Neutrophil (primary cell): ENCODE results near the gene KRTAP1-3.
"Not testable (repeated sequence)": the region's sequence is repeated elsewhere in the genome, so short reads cannot be mapped to it uniquely, and the experiment has no call there.

Experiments used
- H3K27ac ChIP-seq: fragments of 200-600 bp; sonication (generic); 2 replicates; pipeline ENCODE4 v1.5.1; 2016; ENCODE audit warnings: mild to moderate bottlenecking, moderate library complexity
- H3K27me3 ChIP-seq: fragments of 200-600 bp; sonication (generic); 2 replicates; pipeline ENCODE4 v1.6.0; 2016; ENCODE audit warnings: mild to moderate bottlenecking
- H3K36me3 ChIP-seq: fragments of 200-600 bp; sonication (generic); 2 replicates; pipeline ENCODE4 v1.5.1; 2017
- H3K4me1 ChIP-seq, 2 experiments: fragments of 200-600 bp in 1 of 2; sonication (generic) in 1 of 2; 1 replicate in 1 of 2; 2 replicates in 1 of 2; pipeline versions ENCODE4 v1.5.1 to v1.6.1; 2013 to 2016; ENCODE audit warnings: low read depth in 1 of 2, low read length in 1 of 2, mild to moderate bottlenecking in 1 of 2, moderate library complexity in 1 of 2; ENCODE audit not compliant: control insufficient read depth in 1 of 2, insufficient read depth in 1 of 2
- H3K4me3 ChIP-seq, 2 experiments: fragments of 200-600 bp in 1 of 2; sonication (generic) in 1 of 2; 1 replicate in 1 of 2; 2 replicates in 1 of 2; pipeline ENCODE4 v1.5.1; 2013 to 2016; ENCODE audit warnings: low read depth in 1 of 2, low read length in 1 of 2, mild to moderate bottlenecking in 1 of 2, moderate library complexity in 1 of 2
- H3K9me3 ChIP-seq: fragments of 200-600 bp; sonication (generic); 2 replicates; pipeline ENCODE4 v1.5.1; 2016
- TF ChIP-seq, protein P1 (sequence below): fragments of 200-600 bp; sonication (generic); IDR thresholded peaks from 2 replicates; pipeline ENCODE4 v1.5.1; 2016; ENCODE audit warnings: antibody characterized with exemption

Gene KRTAP1-3

DNA sequence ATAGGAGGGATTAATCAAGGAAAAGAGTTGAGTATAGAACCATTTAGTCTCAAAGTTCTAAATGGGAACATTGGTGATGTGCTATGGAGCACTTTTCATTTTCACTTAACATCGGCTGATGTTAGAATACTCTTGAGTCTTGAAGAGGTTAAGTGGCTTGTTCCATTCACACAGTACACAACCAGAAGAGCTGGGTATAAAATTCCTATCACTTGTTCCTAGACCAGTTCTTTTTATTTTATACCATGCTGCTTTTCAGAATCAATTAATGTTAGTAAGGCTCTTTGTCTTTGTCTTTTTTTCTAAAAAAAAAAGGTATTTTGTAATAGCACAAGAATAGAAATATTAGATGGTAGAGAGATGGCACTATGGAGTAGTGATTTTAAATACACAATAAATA, 8.3 kb upstream of the KRTAP1-3 start:
- TF ChIP-seq, protein P1, sequence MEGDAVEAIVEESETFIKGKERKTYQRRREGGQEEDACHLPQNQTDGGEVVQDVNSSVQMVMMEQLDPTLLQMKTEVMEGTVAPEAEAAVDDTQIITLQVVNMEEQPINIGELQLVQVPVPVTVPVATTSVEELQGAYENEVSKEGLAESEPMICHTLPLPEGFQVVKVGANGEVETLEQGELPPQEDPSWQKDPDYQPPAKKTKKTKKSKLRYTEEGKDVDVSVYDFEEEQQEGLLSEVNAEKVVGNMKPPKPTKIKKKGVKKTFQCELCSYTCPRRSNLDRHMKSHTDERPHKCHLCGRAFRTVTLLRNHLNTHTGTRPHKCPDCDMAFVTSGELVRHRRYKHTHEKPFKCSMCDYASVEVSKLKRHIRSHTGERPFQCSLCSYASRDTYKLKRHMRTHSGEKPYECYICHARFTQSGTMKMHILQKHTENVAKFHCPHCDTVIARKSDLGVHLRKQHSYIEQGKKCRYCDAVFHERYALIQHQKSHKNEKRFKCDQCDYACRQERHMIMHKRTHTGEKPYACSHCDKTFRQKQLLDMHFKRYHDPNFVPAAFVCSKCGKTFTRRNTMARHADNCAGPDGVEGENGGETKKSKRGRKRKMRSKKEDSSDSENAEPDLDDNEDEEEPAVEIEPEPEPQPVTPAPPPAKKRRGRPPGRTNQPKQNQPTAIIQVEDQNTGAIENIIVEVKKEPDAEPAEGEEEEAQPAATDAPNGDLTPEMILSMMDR: no peak
- Histone ChIP-seq H3K27me3 (peaks cover 37% of the 10 kb centered on the region), H3K36me3 (no peaks in the 10 kb centered on the region), H3K4me3 (no peak overlapping the region), H3K9me3 (no peaks in the 10 kb centered on the region), H3K27ac (no peak overlapping the region), H3K4me1 (no peaks in the 10 kb centered on the region)

DNA sequence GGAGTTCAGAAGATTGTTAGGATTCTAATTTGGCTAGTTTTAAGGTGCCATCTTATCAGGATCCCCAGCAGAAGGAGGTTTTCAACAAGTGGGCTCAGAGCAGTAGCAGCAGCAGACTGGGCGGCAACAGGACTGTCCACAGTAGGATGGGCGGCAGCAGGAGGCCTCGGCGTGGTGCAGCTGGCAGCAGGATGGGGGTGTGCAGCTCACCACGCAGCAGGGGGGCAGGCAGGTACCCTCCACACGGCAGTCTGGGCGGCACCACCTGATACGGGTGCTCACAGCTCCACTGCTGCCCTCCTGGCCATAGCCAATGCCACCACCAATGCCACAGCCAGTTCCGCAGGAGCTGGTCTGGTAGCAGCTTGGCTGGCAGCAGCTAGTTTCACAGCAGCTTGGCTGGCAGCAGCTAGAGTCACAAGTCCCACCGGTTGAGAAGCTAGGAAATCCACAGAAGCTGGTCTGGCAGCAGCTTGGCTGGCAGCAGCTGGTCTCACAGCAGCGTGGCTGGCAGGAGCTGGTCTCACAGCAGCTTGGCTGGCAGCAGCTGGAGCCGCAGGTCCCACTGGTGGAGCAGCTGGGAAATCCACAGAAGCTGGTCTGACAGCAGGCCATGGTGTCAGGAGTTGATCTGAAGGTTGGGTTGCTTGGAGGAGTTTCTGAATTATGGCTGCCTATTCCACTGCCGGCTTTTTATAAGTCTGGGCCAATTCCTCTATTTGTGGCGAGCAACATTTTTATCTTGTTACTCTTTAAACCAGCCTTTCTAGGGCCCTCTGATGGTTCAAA, 6.3 kb upstream of the KRTAP1-3 start, which contains the start of gene KRTAP1-1:
Gene KRTAP1-1 (minus strand): TSS at position 668 of the 789 bp plus-strand sequence. CDS start 53 bp downstream, at position 615.
- peaks cover 32% of the 10 kb centered on the region for H3K27me3 ChIP-seq
- H3K36me3 ChIP-seq, H3K4me1 ChIP-seq, H3K4me3 ChIP-seq, H3K27ac ChIP-seq, H3K9me3 ChIP-seq: not testable (repeated sequence)

DNA sequence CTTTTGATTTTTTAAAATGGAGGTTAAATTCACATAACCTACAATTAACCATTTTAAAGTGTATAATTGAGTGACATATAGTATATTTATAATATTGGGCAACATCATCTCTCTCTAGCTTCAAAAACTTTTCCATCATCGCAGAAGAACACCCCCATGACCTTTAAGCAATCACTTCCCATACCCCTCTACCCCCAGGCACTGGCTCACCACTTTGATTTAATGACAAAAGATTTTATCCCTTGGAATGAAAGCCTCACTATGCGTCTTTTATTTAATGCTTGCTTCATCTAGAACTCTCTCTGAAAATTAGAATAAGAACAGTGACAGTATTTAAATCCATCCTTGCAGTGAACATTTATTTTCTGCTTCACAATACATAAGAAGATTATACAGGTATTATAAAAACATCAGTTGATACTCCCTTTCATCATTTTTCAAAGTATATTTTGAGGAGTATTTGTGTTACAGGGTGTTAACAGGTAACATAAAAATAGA, 3.2 kb upstream of the KRTAP1-3 start:
- TF ChIP-seq, protein P1: no peak
- no peaks in the 10 kb centered on the region for H3K4me1 ChIP-seq
- no peak overlapping the region for H3K27ac ChIP-seq
- peaks cover 26% of the 10 kb centered on the region for H3K27me3 ChIP-seq
- H3K36me3 ChIP-seq: no peaks in the 10 kb centered on the region
- H3K4me3 ChIP-seq: no peak overlapping the region
- H3K9me3 ChIP-seq: no peaks in the 10 kb centered on the region

DNA sequence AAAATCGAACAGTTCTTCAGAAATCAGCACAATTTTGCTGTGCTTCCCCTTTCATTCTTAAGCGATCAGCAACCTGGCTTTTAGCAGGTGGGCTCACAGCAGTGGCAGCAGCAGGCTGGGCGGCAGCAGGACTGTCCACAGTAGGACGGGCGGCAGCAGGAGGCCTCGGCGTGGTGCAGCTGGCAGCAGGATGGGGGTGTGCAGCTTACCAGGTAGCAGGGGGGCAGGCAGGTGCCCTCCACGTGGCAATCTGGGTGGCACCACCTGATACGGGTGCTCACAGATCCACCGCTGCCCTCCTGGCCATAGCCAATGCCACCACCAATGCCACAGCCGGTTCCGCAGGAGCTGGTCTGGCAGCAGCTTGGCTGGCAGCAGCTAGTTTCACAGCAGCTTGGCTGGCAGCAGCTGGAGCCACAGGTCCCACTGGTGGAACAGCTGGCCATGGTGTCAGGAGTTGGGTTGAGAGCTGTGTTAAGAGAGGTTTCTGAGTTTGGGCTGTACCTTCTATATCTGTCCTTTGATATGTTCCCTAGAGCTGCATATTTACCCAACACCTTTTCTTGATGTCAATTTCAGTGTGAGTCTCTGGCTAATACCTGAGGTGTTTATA, 4.9 kb downstream of the KRTAP1-3 start, which contains the start of gene KRTAP1-4:
Gene KRTAP1-4 (minus strand): TSS at position 563 of the 613 bp plus-strand sequence. CDS start 117 bp downstream, at position 446.
- Histone ChIP-seq H3K36me3 (no peaks in the 10 kb centered on the region), H3K4me3 (no peak within 1 kb of the TSS), H3K9me3 (no peaks in the 10 kb centered on the region), H3K4me1 (no peaks in the 10 kb centered on the region), H3K27me3 (peaks cover 34% of the 10 kb centered on the region), H3K27ac (no peak within 1 kb of the TSS)
- TF ChIP-seq, protein P1: no peak

DNA sequence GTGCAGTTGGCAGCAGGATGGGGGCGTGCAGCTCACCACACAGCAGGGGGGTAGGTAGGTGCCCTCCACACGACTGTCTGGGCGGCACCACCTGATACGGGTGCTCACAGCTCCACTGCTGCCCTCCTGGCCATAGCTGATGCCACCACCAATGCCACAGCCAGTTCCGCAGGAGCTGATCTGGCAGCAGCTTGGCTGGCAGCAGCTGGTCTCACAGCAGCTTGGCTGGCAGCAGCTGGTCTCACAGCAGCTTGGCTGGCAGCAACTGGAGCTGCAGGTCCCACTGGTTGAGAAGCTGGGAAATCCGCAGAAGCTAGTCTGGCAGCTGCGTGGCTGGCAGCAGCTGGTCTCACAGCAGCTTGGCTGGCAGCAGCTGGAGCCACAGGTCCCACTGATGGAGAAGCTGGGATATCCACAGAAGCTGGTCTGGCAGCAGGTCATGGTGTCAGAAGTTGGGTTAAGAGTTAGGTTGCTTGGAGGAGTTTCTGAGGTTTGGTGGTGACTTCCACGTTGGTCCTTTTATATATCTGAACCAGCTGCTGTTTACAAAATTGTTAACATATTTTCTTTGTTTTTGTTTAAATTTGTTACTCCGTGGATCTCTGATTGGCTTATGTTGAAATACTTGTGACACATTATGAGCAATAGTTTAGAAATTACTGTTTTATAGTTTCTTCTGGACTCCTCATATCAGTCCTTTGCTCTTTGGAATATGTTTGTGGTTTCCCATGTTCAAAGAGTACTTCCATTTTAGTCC, 7.8 kb downstream of the KRTAP1-3 start, which contains the start of gene KRTAP1-5:
Gene KRTAP1-5 (minus strand): TSS at position 494 of the 757 bp plus-strand sequence. CDS start 53 bp downstream, at position 441.
- Histone ChIP-seq H3K27ac (no peak within 1 kb of the TSS), H3K4me1 (no peaks in the 10 kb centered on the region), H3K4me3 (no peak within 1 kb of the TSS), H3K36me3 (no peaks in the 10 kb centered on the region), H3K9me3 (no peaks in the 10 kb centered on the region), H3K27me3 (peaks cover 34% of the 10 kb centered on the region)
- TF ChIP-seq, protein P1: no peak
